K562 (cell line): ENCODE results near the gene FAM184B. TPM values are rescaled to one million over a fixed set of nuclear protein-coding genes. Genes with fewer than 3 reads are reported as not detected.

Experiments
- ATAC-seq: fragments of 200-7000 bp; cut with Tn5 transposase; 3 replicates; pipeline ENCODE4 v1.9.1; 2020; ENCODE audit warnings: moderate library complexity
- BruUV-seq: library from RNA; stranded (reverse); fragments of 400-500 nt; replicated peaks from 2 replicates; lab custom pipeline; 2021; lab: Mats Ljungman, UMichigan
- CTCF ChIA-PET: fragments of 300-600 bp; formaldehyde crosslinking; extraction: SDS; loops from one replicate; lab custom pipeline; 2021; ENCODE audit warnings: low intra/inter-chr PET ratio; lab: Yijun Ruan, JAX
- POLR2A ChIA-PET: fragments of 300-600, 350-650 bp; sonication (Branson Sonifier 250); formaldehyde crosslinking; extraction: SDS; loops from one replicate; lab custom pipeline; 2021; ENCODE audit warnings: antibody characterized with exemption, inconsistent platforms; lab: Yijun Ruan, JAX
- DNase-seq, 4 experiments: peaks; one replicate each; pipeline versions ENCODE4 v3.0.0 to v3.0.0-alpha.2; 2011 to 2018; ENCODE audit warnings: low spot score in 3 of 4, mixed read lengths in 3 of 4; ENCODE audit errors: extremely low read depth in 1 of 4
- FAIRE-seq: peaks from 2 replicates; lab custom pipeline; 2011; peaks lifted over from hg19 to GRCh38; lab: Jason Lieb, UNC
- H2AFZ ChIP-seq: 2 replicates; pipeline ENCODE4 v1.6.0; 2011; ENCODE audit warnings: low read depth, low read length, control low read depth, inconsistent platforms
- H3K27ac ChIP-seq: fragments of 200-600 bp; 3 replicates; pipeline ENCODE4 v1.8.0; 2011; ENCODE audit warnings: low read depth, mild to moderate bottlenecking, control low read depth, inconsistent platforms, low read length, moderate library complexity, mixed read lengths; ENCODE audit errors: extremely low read depth
- H3K27me3 ChIP-seq, 2 experiments: fragments of 300-600 bp in 1 of 2; 2 replicates in 1 of 2; 3 replicates in 1 of 2; pipeline versions ENCODE4 v1.6.0 to v1.8.0; 2011; ENCODE audit warnings: inconsistent platforms in 2 of 2, low read length in 2 of 2, mild to moderate bottlenecking in 1 of 2, mixed read lengths in 1 of 2, moderate library complexity in 1 of 2; ENCODE audit not compliant: control insufficient read depth in 2 of 2, insufficient read depth in 2 of 2
- H3K36me3 ChIP-seq: fragments of 300-600 bp; 3 replicates; pipeline ENCODE4 v1.8.0; 2011; ENCODE audit warnings: mild to moderate bottlenecking, low read length, inconsistent platforms; ENCODE audit not compliant: control insufficient read depth, insufficient read depth
- H3K4me1 ChIP-seq, 2 experiments: fragments of 200-600 bp in 1 of 2; replicated peaks in 1 of 2; 2 replicates in 1 of 2; 3 replicates in 1 of 2; pipeline versions ENCODE4 v1.5.1 to v1.8.0; 2011; ENCODE audit warnings: inconsistent platforms in 2 of 2, low read length in 2 of 2, mild to moderate bottlenecking in 1 of 2, mixed read lengths in 1 of 2, moderate library complexity in 1 of 2; ENCODE audit not compliant: control insufficient read depth in 2 of 2, insufficient read depth in 2 of 2
- H3K4me2 ChIP-seq: 2 replicates; pipeline ENCODE4 v1.6.1; 2011; ENCODE audit warnings: low read length, control low read depth, inconsistent platforms, mixed read lengths; ENCODE audit not compliant: insufficient read depth
- H3K4me3 ChIP-seq: fragments of 200-600 bp; sonication (generic), shearing (Covaris generic); 2 replicates; pipeline ENCODE4 v1.5.1; 2016; ENCODE audit warnings: control low read depth, inconsistent platforms
- H3K79me2 ChIP-seq: fragments of 200-600 bp; 3 replicates; pipeline ENCODE4 v1.8.0; 2011; ENCODE audit warnings: low read length, inconsistent platforms; ENCODE audit not compliant: control insufficient read depth, insufficient read depth
- H3K9ac ChIP-seq, 2 experiments: 2 replicates each; pipeline versions ENCODE4 v1.6.0 to v1.6.1; 2011; ENCODE audit warnings: low read depth in 2 of 2, low read length in 2 of 2, control low read depth in 1 of 2, inconsistent platforms in 1 of 2, mild to moderate bottlenecking in 1 of 2, mixed read lengths in 1 of 2; ENCODE audit not compliant: insufficient read depth in 1 of 2
- H3K9me1 ChIP-seq: one replicate; pipeline ENCODE4 v1.6.0; 2011; ENCODE audit warnings: inconsistent platforms, mild to moderate bottlenecking, low read length, moderate library complexity; ENCODE audit not compliant: control insufficient read depth, insufficient read depth
- H3K9me3 ChIP-seq: replicated peaks from 2 replicates; pipeline ENCODE4 v1.5.1; 2011; ENCODE audit warnings: low read depth, low read length, inconsistent platforms; ENCODE audit not compliant: control insufficient read depth, insufficient read depth
- H4K20me1 ChIP-seq: replicated peaks from 2 replicates; pipeline ENCODE4 v1.6.1; 2011; ENCODE audit warnings: low read length, inconsistent platforms, mixed read lengths; ENCODE audit not compliant: control insufficient read depth, insufficient read depth
- ADNP ChIP-seq: fragments of 200-800 bp; sonication (Bioruptor generic); IDR thresholded peaks from 2 replicates; pipeline ENCODE4 v1.6.1; 2016; ENCODE audit warnings: missing genetic modification characterization, missing compliant biosample characterization
- BCOR ChIP-seq: fragments of 450-650 bp; IDR thresholded peaks from 2 replicates; pipeline ENCODE4 v1.6.1; 2016
- KDM1A ChIP-seq, 2 experiments: fragments of 450-650 bp; IDR thresholded peaks; 2 replicates each; pipeline ENCODE4 v1.6.1; 2016; ENCODE audit warnings: mild to moderate bottlenecking in 2 of 2
- RBM25 ChIP-seq: fragments of 200-400 bp; formaldehyde crosslinking; IDR thresholded peaks from 2 replicates; pipeline ENCODE4 v1.6.1; 2018; ENCODE audit warnings: low read length, low read depth, moderate library complexity; ENCODE audit not compliant: severe bottlenecking
- ZFP36 ChIP-seq: fragments of 150-350 bp; IDR thresholded peaks from 2 replicates; pipeline ENCODE4 v1.6.1; 2018; ENCODE audit warnings: low read length, low read depth; ENCODE audit not compliant: partially characterized antibody
- WGBS: fragments of 100-300 bp; shearing (Covaris generic); methylation state at CpG from one replicate; pipeline ENCODE4 v1.1.6; 2016; ENCODE audit warnings: low coverage, mixed read lengths; ENCODE audit not compliant: insufficient coverage; ENCODE audit errors: missing lambda C conversion rate; 5-methylcytosine and 5-hydroxymethylcytosine counted together
- in situ Hi-C: fragments of 300-500 bp; cut with MboI; formaldehyde crosslinking; loops from 4 replicates; pipeline ENCODE4 v1.15.0; 2018; ENCODE audit warnings: inconsistent platforms, mixed read lengths
- intact Hi-C: fragments of 100-400 bp; cut with micrococcal nuclease; formaldehyde crosslinking; loops from 2 replicates; pipeline ENCODE4 v1.14.2; 2022
- polyA plus RNA-seq, 8 experiments: library from polyadenylated mRNA; depleted of rRNA in 4 of 8; stranded (reverse) in 5 of 8; unstranded in 3 of 8; fragments of >200 nt; fragmentation: Nextera tagmentation in 2 of 8; fragmentation: Illumina TruSeq in 1 of 8; extraction: Ambion mirVana in 2 of 8; extraction: Trizol in 1 of 8; gene quantifications; 2 replicates each; pipeline versions ENCODE4 v1.2.1 to v1.2.3, GENCODE V29; 2011 to 2014; ENCODE audit warnings: inconsistent platforms in 1 of 8, missing spikeins in 1 of 8
- total RNA-seq, 7 experiments: library from RNA; depleted of rRNA in 6 of 7; stranded (reverse); fragments of >200 nt in 6 of 7; fragmentation: Illumina TruSeq in 2 of 7; extraction: Trizol in 2 of 7; gene quantifications; 2 replicates each; pipeline versions ENCODE4 v1.2.1 to v1.2.3, GENCODE V29; 2011 to 2021; ENCODE audit warnings: low replicate concordance in 1 of 7
- TF ChIP-seq, protein P1 (sequence below), 2 experiments: fragments of 250-450 bp in 1 of 2; fragments of 450-650 bp in 1 of 2; sonication (Bioruptor Pico) in 1 of 2; IDR thresholded peaks; 2 replicates each; pipeline versions ENCODE4 v1.6.1 to v1.8.0; 2016 to 2021; ENCODE audit warnings: mild to moderate bottlenecking in 2 of 2, moderate library complexity in 2 of 2, missing compliant biosample characterization in 1 of 2, missing genetic modification characterization in 1 of 2
- TF ChIP-seq, protein P2 (sequence below): fragments of 250-450 bp; sonication (Bioruptor Pico); IDR thresholded peaks from 2 replicates; pipeline ENCODE4 v1.5.0; 2022; ENCODE audit warnings: mild to moderate bottlenecking
- TF ChIP-seq, protein P3 (sequence below), 3 experiments: IDR thresholded peaks in 2 of 3; conservative IDR thresholded peaks in 1 of 3; 2 replicates each; pipeline ENCODE4 v1.5.1; 2011 to 2012; ENCODE audit warnings: low read length in 3 of 3, mild to moderate bottlenecking in 3 of 3, control low read depth in 2 of 3, improper control_type of control experiment in 1 of 3, inconsistent platforms in 1 of 3, low read depth in 1 of 3, mixed read lengths in 1 of 3, moderate library complexity in 1 of 3; ENCODE audit not compliant: insufficient read depth in 2 of 3

Gene FAM184B
- total and polyA plus RNA-seq, 9 of the 15 experiments (the other 6 are each of a cell fraction or from before 2014, with no cell fraction given): not detected

DNA sequence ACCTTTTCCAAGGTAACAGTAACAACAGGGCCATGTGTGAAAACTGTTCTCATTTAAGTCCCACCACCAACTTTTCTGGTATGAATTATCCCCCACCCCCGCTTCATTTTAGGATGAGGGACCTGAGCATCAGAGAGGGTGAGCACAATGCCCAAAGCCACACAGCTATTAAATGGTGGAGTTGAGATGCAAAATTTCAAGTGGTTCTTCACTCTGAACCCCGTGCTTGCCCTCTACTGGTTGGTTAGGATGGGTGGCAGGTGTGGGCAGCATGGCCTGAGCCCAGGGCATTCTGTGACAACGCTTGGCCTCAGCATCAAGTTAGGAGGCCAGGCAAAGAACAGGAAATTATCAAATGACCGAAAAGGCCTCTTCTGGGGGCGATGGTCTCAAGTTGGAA is 133.5 kb downstream of the FAM184B start:
- no peak overlapping the region for H2AFZ ChIP-seq
- H3K4me2 ChIP-seq: no peak overlapping the region
- H3K9ac ChIP-seq: no peak overlapping the region
- no peaks in the 10 kb centered on the region for H3K9me3 ChIP-seq
- no peak overlapping the region for H3K4me3 ChIP-seq
- ATAC-seq: peak; percentile 25; the same call in 1 of the 3 replicates
- WGBS: 23% methylated on average over 5 of the region's 5 CpGs
- BruUV-seq: no TSS peak
- in situ Hi-C loops (no loop called here), intact Hi-C loops (no loop called here)
- H3K79me2 ChIP-seq: no peaks in the 10 kb centered on the region
- POLR2A ChIA-PET: no interaction called here
- no peaks in the 10 kb centered on the region; the same call in 1 of the 2 replicates for H4K20me1 ChIP-seq
- H3K9me1 ChIP-seq: no peaks in the 10 kb centered on the region
- peaks cover 0 to 5% of the 10 kb centered on the region in 2 experiments; a peak in 2 of 5 replicates for H3K27me3 ChIP-seq
- H3K27ac ChIP-seq: no peak overlapping the region
- no peak for DNase-seq
- H3K4me1 ChIP-seq: peaks cover 0 to 9% of the 10 kb centered on the region in 2 experiments; a peak in 2 of 5 replicates
- TF ChIP-seq, protein P1, sequence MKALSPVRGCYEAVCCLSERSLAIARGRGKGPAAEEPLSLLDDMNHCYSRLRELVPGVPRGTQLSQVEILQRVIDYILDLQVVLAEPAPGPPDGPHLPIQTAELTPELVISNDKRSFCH (CRISPR knock-in tag; IDR thresholded peaks at IDR 0.05): no peak
- TF ChIP-seq, protein P1 (tag; IDR thresholded peaks at IDR 0.05): no peak
- peak; percentile 22 to 28; a peak in 1 of 4 replicates for TF ChIP-seq KDM1A (IDR thresholded peaks at IDR 0.05)
- 0 out of 2 replicates have a peak, but pooled peaks have one; percentile 18 for TF ChIP-seq ADNP (tag)
- TF ChIP-seq BCOR: peak; percentile 54; the same call in 1 of the 2 replicates
- TF ChIP-seq, protein P2, sequence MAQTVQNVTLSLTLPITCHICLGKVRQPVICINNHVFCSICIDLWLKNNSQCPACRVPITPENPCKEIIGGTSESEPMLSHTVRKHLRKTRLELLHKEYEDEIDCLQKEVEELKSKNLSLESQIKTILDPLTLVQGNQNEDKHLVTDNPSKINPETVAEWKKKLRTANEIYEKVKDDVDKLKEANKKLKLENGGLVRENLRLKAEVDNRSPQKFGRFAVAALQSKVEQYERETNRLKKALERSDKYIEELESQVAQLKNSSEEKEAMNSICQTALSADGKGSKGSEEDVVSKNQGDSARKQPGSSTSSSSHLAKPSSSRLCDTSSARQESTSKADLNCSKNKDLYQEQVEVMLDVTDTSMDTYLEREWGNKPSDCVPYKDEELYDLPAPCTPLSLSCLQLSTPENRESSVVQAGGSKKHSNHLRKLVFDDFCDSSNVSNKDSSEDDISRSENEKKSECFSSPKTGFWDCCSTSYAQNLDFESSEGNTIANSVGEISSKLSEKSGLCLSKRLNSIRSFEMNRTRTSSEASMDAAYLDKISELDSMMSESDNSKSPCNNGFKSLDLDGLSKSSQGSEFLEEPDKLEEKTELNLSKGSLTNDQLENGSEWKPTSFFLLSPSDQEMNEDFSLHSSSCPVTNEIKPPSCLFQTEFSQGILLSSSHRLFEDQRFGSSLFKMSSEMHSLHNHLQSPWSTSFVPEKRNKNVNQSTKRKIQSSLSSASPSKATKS (CRISPR knock-in tag): no peak
- TF ChIP-seq, protein P3, sequence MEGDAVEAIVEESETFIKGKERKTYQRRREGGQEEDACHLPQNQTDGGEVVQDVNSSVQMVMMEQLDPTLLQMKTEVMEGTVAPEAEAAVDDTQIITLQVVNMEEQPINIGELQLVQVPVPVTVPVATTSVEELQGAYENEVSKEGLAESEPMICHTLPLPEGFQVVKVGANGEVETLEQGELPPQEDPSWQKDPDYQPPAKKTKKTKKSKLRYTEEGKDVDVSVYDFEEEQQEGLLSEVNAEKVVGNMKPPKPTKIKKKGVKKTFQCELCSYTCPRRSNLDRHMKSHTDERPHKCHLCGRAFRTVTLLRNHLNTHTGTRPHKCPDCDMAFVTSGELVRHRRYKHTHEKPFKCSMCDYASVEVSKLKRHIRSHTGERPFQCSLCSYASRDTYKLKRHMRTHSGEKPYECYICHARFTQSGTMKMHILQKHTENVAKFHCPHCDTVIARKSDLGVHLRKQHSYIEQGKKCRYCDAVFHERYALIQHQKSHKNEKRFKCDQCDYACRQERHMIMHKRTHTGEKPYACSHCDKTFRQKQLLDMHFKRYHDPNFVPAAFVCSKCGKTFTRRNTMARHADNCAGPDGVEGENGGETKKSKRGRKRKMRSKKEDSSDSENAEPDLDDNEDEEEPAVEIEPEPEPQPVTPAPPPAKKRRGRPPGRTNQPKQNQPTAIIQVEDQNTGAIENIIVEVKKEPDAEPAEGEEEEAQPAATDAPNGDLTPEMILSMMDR (IDR thresholded peaks at IDR 0.05 in 2 of 3, conservative IDR thresholded peaks at IDR 0.05 in 1 of 3; ENCODE audit: insufficient read depth in 2 of 3, low read depth in 1 of 3, low read length in 3 of 3): 0 out of 6 replicates have a peak, but pooled peaks of 2 of the 3 experiments have one; percentile 1 to 16
- peak; percentile 81 for TF ChIP-seq ZFP36
- TF ChIP-seq RBM25: peak; percentile 82
- CTCF ChIA-PET: no interaction called here
- no peak for FAIRE-seq
- no peaks in the 10 kb centered on the region for H3K36me3 ChIP-seq
